Amniotic stem cell (primary cell): ENCODE results near the gene SSTR3.

ENCODE experiments used
- DNase-seq: peaks from one replicate; lab custom pipeline; 2025; lab: John Stamatoyannopoulos, UW

The SSTR3 gene

GRCh38 chr22:37229012-37229804 lies 16.9 kb upstream of the SSTR3 start:
- DNase-seq, result no peak

- no peak for DNase-seq
These were observed 16.1 kb upstream of the SSTR3 start for GRCh38 chr22:37228106-37229011.

- DNase-seq, result no peak
These were observed 14.2 kb upstream of the SSTR3 start for GRCh38 chr22:37226514-37226913.

GRCh38 chr22:37226087-37226486 lies 13.8 kb upstream of the SSTR3 start:
- DNase-seq, result no peak

GRCh38 chr22:37225481-37225880 lies 13.2 kb upstream of the SSTR3 start:
- no peak for DNase-seq

- DNase-seq, result no peak
These were observed 12.6 kb upstream of the SSTR3 start for GRCh38 chr22:37224757-37225420.

- no peak for DNase-seq
These were observed 11.8 kb upstream of the SSTR3 start for GRCh38 chr22:37223965-37224551.

- DNase-seq, result no peak
These were observed 10.2 kb upstream of the SSTR3 start for GRCh38 chr22:37222440-37222971.

- no peak for DNase-seq
These were observed 9.4 kb upstream of the SSTR3 start for GRCh38 chr22:37221424-37222333.

GRCh38 chr22:37220543-37220981 lies 8.3 kb upstream of the SSTR3 start:
- DNase-seq, result no peak

GRCh38 chr22:37219533-37219932 lies 7.3 kb upstream of the SSTR3 start:
- no peak for DNase-seq

- no peak for DNase-seq
These were observed 6.6 kb upstream of the SSTR3 start for GRCh38 chr22:37218771-37219411.

- DNase-seq, result no peak
These were observed 6.1 kb upstream of the SSTR3 start for GRCh38 chr22:37218399-37218770.

GRCh38 chr22:37215890-37216289 lies 3.6 kb upstream of the SSTR3 start:
- DNase-seq, result no peak

- DNase-seq, result no peak
These were observed 2.4 kb upstream of the SSTR3 start for GRCh38 chr22:37214731-37215030.

GRCh38 chr22:37213941-37214730 lies 1.9 kb upstream of the SSTR3 start:
- no peak for DNase-seq

- no peak for DNase-seq
These were observed 1.1 kb upstream of the SSTR3 start for GRCh38 chr22:37213218-37213855.

- no peak for DNase-seq
These were observed 457 bp downstream of the SSTR3 start for GRCh38 chr22:37211866-37212173.

GRCh38 chr22:37211075-37211865 lies 1.0 kb downstream of the SSTR3 start:
- no peak for DNase-seq
